Astrocyte (in vitro differentiated cells and primary cell): Measurements from ENCODE around the gene FAM184B.

Source experiments
- CTCF ChIP-seq: IDR thresholded peaks from 2 replicates; pipeline ENCODE4 v1.5.1; 2011; ENCODE audit warnings: low read depth, mild to moderate bottlenecking, inconsistent platforms, low read length, moderate library complexity; ENCODE audit not compliant: insufficient read depth
- EZH2 ChIP-seq: IDR thresholded peaks from 2 replicates; pipeline ENCODE4 v1.6.1; 2012; ENCODE audit warnings: mild to moderate bottlenecking, low read length, inconsistent platforms; ENCODE audit not compliant: insufficient read depth

GRCh38 chr4:17633600-17633999, 147.8 kb downstream of the FAM184B start:
- TF ChIP-seq CTCF = no peak
- TF ChIP-seq EZH2 = no peak
